HTERT RPE-1 (cell line): Measurements from ENCODE around the gene FICD.
"Not testable (repeated sequence)": the region's sequence is repeated elsewhere in the genome, so short reads cannot be mapped to it uniquely, and the experiment has no call there.

Source experiments
- in situ Hi-C: fragments of 300-500 bp; cut with MboI; formaldehyde crosslinking; loops from 4 replicates; pipeline ENCODE4 v1.14.3; 2020; ENCODE audit warnings: low sequenced_read_pairs

FICD gene

GRCh38 chr12:108531929-108532848 is 17.1 kb downstream of the FICD start:
- in situ Hi-C loops = no loop called here

GRCh38 chr12:108538146-108538545 is 23.1 kb downstream of the FICD start:
- in situ Hi-C loops = no loop called here

GRCh38 chr12:108538616-108539195 is 23.6 kb downstream of the FICD start:
- in situ Hi-C loops = no loop called here

- in situ Hi-C loops = no loop called here
Observed at GRCh38 chr12:108542320-108542719, 27.2 kb downstream of the FICD start.

- in situ Hi-C loops = no loop called here
Observed at GRCh38 chr12:108543652-108544051, 28.6 kb downstream of the FICD start.

GRCh38 chr12:108547686-108548085 is 32.6 kb downstream of the FICD start:
- in situ Hi-C loops = no loop called here

- in situ Hi-C loops = no loop called here
Observed at GRCh38 chr12:108548954-108549521, 34.0 kb downstream of the FICD start.

GRCh38 chr12:108551535-108551934 is 36.5 kb downstream of the FICD start:
- in situ Hi-C loops = no loop called here

GRCh38 chr12:108553799-108554198 is 38.7 kb downstream of the FICD start:
- in situ Hi-C loops = no loop called here

GRCh38 chr12:108555383-108555782 is 40.3 kb downstream of the FICD start:
- in situ Hi-C loops = not testable (repeated sequence)

- in situ Hi-C loops = no loop called here
Observed at GRCh38 chr12:108559007-108559655, 44.1 kb downstream of the FICD start.

GRCh38 chr12:108559748-108560147 is 44.7 kb downstream of the FICD start:
- in situ Hi-C loops = no loop called here

- in situ Hi-C loops = no loop called here
Observed at GRCh38 chr12:108560321-108560721, 45.2 kb downstream of the FICD start.

GRCh38 chr12:108560752-108561719 is 46.0 kb downstream of the FICD start, which contains the start of gene SART3:
SART3 (minus strand) TSS chr12:108561173; CDS start chr12:108561154, 19 bp downstream.
- in situ Hi-C loops = no loop called here

GRCh38 chr12:108561852-108562347 is 46.8 kb downstream of the FICD start:
- in situ Hi-C loops = no loop called here

GRCh38 chr12:108562348-108563135 is 47.5 kb downstream of the FICD start, which contains the start of gene ISCU:
ISCU (plus strand) TSS chr12:108562596; CDS start chr12:108562623, 27 bp downstream.
- in situ Hi-C loops = no loop called here

GRCh38 chr12:108563136-108563803 is 48.2 kb downstream of the FICD start:
- in situ Hi-C loops = no loop called here

- in situ Hi-C loops = no loop called here
Observed at GRCh38 chr12:108563804-108564151, 48.7 kb downstream of the FICD start.

GRCh38 chr12:108564724-108565123 is 49.6 kb downstream of the FICD start:
- in situ Hi-C loops = no loop called here
